GM23248 (cell line): ENCODE data around the gene CAMSAP2. TPM values are rescaled to one million over a fixed set of nuclear protein-coding genes. Genes with fewer than 3 reads are reported as not detected.

ENCODE experiments used
- DNase-seq: peaks from one replicate; pipeline ENCODE4 v3.0.0-alpha.2; 2015
- H2AFZ ChIP-seq: fragments of 200-600 bp; sonication (generic); 2 replicates; pipeline ENCODE4 v1.6.1; 2016; ENCODE audit warnings: antibody characterized with exemption
- H3F3A ChIP-seq: fragments of 200-600 bp; sonication (generic); 2 replicates; pipeline ENCODE4 v1.6.1; 2016; ENCODE audit warnings: mild to moderate bottlenecking, antibody characterized with exemption, mixed run types; ENCODE audit not compliant: insufficient read depth
- H3K27ac ChIP-seq: fragments of 200-600 bp; sonication (generic); 2 replicates; pipeline ENCODE4 v1.5.1; 2016; ENCODE audit warnings: mild to moderate bottlenecking
- H3K27me3 ChIP-seq: fragments of 200-600 bp; sonication (generic); replicated peaks from 2 replicates; pipeline ENCODE4 v1.6.1; 2016; ENCODE audit warnings: mild to moderate bottlenecking; ENCODE audit not compliant: insufficient read depth
- H3K36me3 ChIP-seq: fragments of 200-600 bp; sonication (generic); 2 replicates; pipeline ENCODE4 v1.6.1; 2016; ENCODE audit warnings: low read depth, mild to moderate bottlenecking
- H3K4me1 ChIP-seq: fragments of 200-600 bp; sonication (generic); 2 replicates; pipeline ENCODE4 v1.6.1; 2016; ENCODE audit warnings: mild to moderate bottlenecking; ENCODE audit not compliant: insufficient read depth
- H3K4me2 ChIP-seq: fragments of 200-600 bp; sonication (generic); one replicate; pipeline ENCODE4 v1.6.1; 2016; ENCODE audit warnings: mild to moderate bottlenecking; ENCODE audit not compliant: unreplicated experiment
- H3K4me3 ChIP-seq: fragments of 200-600 bp; sonication (generic); 2 replicates; pipeline ENCODE4 v1.5.1; 2016; ENCODE audit warnings: mild to moderate bottlenecking
- H3K79me2 ChIP-seq: fragments of 200-600 bp; sonication (generic); 2 replicates; pipeline ENCODE4 v1.6.1; 2016; ENCODE audit warnings: mild to moderate bottlenecking; ENCODE audit not compliant: insufficient read depth
- H3K9ac ChIP-seq: fragments of 200-600 bp; sonication (generic); 2 replicates; pipeline ENCODE4 v1.6.1; 2016; ENCODE audit warnings: mild to moderate bottlenecking
- H3K9me2 ChIP-seq: fragments of 200-600 bp; sonication (generic); 2 replicates; pipeline ENCODE4 v1.6.1; 2016; ENCODE audit warnings: mixed run types, mild to moderate bottlenecking, moderate library complexity; ENCODE audit not compliant: insufficient read depth
- H3K9me3 ChIP-seq: fragments of 200-600 bp; sonication (generic); one replicate; pipeline ENCODE4 v1.6.1; 2017; ENCODE audit warnings: low read depth
- H4K20me1 ChIP-seq: fragments of 200-600 bp; sonication (generic); 2 replicates; pipeline ENCODE4 v1.6.0; 2016; ENCODE audit not compliant: insufficient read depth
- EZH2 ChIP-seq: fragments of 200-600 bp; sonication (generic); IDR thresholded peaks from 2 replicates; pipeline ENCODE4 v1.6.1; 2018; ENCODE audit warnings: antibody characterized with exemption, mild to moderate bottlenecking; ENCODE audit not compliant: insufficient read depth, poor library complexity, severe bottlenecking
- EZH2phosphoT487 ChIP-seq: fragments of 200-600 bp; sonication (generic); IDR thresholded peaks from 2 replicates; pipeline ENCODE4 v1.6.1; 2018; ENCODE audit warnings: antibody characterized with exemption, moderate library complexity, mild to moderate bottlenecking, low read depth; ENCODE audit not compliant: insufficient read depth
- WGBS, 2 experiments: methylation state at CpG; one replicate each; pipeline ENCODE4 v1.1.6; 2015 to 2017; ENCODE audit warnings: low lambda C conversion rate in 2 of 2, low coverage in 1 of 2; ENCODE audit errors: missing lambda C conversion rate in 2 of 2; 5-methylcytosine and 5-hydroxymethylcytosine counted together
- in situ Hi-C: fragments of 300-500 bp; cut with MboI; formaldehyde crosslinking; loops from 2 replicates; pipeline ENCODE4 v1.15.0; 2020
- polyA plus RNA-seq: library from polyadenylated mRNA; unstranded; fragments of >200 nt; fragmentation: Nextera tagmentation; extraction: Ambion mirVana; gene quantifications from 2 replicates; pipeline ENCODE4 v1.2.1, GENCODE V29; 2016
- total RNA-seq: library from RNA; depleted of rRNA; stranded (reverse); fragments of >200 nt; shearing (Covaris generic); gene quantifications from 2 replicates; pipeline ENCODE4 v1.2.3, GENCODE V29; 2014

Gene CAMSAP2
- total and polyA plus RNA-seq, 2 experiments from 2014 or later: 10.9 to 28.7 TPM

- DNase-seq: no peak
- H2AFZ ChIP-seq: no peak overlapping the region
Measured at GRCh38 chr1:200727257-200727656, 11.4 kb upstream of the CAMSAP2 start.

DNA sequence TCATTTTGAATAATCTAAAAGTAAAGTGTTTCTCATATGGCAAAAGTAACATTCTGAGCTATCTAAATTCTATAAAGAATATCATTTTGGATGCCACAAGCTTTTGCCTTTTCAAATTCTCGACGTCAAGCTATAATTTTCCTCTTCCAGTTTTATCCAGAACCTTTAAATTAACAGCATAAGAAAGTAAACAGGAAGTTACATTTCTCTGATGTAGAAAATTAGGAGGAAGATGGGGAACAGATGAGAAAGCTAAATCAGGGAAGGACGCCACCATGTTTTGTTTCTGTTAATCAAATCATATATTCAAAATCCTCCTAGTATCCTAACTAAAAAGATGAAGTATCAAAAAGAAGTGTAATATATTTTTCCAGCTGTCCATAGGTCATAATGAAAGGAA, 8.8 kb upstream of the CAMSAP2 start:
- H3K4me2 ChIP-seq: peak overlapping the region; percentile 55
- H3K36me3 ChIP-seq: no peaks in the 10 kb centered on the region
- TF ChIP-seq EZH2: no peak
- H3F3A ChIP-seq: no peaks in the 10 kb centered on the region
- 1 to 3% methylated on average over 3 of the region's 3 CpGs for WGBS, 2 experiments
- H3K9me2 ChIP-seq: no peaks in the 10 kb centered on the region
- peak overlapping the region; percentile 42 for H3K4me3 ChIP-seq
- in situ Hi-C loops: no loop called here
- DNase-seq: peak; percentile 17
- no peaks in the 10 kb centered on the region for H3K79me2 ChIP-seq
- H3K9me3 ChIP-seq: no peaks in the 10 kb centered on the region
- peak overlapping the region; percentile 55 for H3K9ac ChIP-seq
- H3K27me3 ChIP-seq: no peaks in the 10 kb centered on the region
- peak overlapping the region; percentile 52 for H3K27ac ChIP-seq
- no peaks in the 10 kb centered on the region for H4K20me1 ChIP-seq
- H3K4me1 ChIP-seq: peaks cover 10% of the 10 kb centered on the region
- H2AFZ ChIP-seq: peak overlapping the region; percentile 99

More at GRCh38 chr1:200727257-200727656, 11.4 kb upstream of the CAMSAP2 start:
- Histone ChIP-seq H3K4me3 (no peak overlapping the region), H3K4me1 (peaks cover 10% of the 10 kb centered on the region), H4K20me1 (no peaks in the 10 kb centered on the region), H3K36me3 (no peaks in the 10 kb centered on the region), H3K9ac (no peak overlapping the region), H3K27me3 (no peaks in the 10 kb centered on the region), H3K9me2 (no peaks in the 10 kb centered on the region), H3K9me3 (no peaks in the 10 kb centered on the region), H3K79me2 (no peaks in the 10 kb centered on the region), H3K4me2 (no peak overlapping the region), H3F3A (no peaks in the 10 kb centered on the region), H3K27ac (no peak overlapping the region)
- TF ChIP-seq EZH2phosphoT487 (no peak), EZH2 (no peak)
- in situ Hi-C loops: no loop called here
- 76 to 88% methylated on average over 2 of the region's 2 CpGs for WGBS, 2 experiments

DNA sequence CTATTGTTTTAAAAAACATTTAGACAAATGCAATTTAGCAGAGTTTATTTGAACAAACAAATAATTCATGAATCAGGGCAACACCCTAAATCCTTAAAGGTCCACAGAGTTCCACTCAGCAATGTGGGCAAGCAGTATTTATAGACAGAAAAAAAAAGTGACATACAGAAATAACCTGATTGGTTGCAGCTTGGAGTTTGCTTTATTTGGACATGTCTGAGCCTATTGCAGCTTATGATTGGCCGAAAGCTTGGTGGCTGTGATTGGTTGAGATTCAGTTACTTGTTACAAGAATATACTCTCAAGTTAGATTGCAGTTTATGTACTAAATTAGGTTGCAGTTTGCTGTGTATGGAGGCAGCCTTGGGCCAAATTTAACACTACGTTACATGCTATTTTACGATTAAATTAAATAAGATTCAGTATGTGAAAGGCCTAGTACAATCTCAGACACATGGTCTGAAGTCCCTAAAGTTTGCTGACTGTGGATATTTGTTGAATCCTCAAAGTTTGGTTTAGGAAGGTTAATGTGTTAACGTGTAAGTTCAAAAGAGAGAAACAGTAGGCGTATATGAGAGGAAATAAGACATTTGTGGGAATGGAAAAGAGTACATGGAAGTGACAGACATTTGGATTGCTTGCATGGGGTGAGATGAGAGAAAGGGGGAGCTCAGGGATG, 6.9 kb upstream of the CAMSAP2 start:
- in situ Hi-C loops: no loop called here
- no peak overlapping the region for H3K9ac ChIP-seq
- no peaks in the 10 kb centered on the region for H4K20me1 ChIP-seq
- no peaks in the 10 kb centered on the region for H3K9me2 ChIP-seq
- H3F3A ChIP-seq: no peaks in the 10 kb centered on the region
- H3K4me3 ChIP-seq: no peak overlapping the region
- H3K27ac ChIP-seq: no peak overlapping the region
- H3K4me1 ChIP-seq: peaks cover 10% of the 10 kb centered on the region
- DNase-seq: no peak
- WGBS, 2 experiments: 92 to 95% methylated on average over 5 of the region's 5 CpGs
- H3K4me2 ChIP-seq: no peak overlapping the region
- no peak overlapping the region for H2AFZ ChIP-seq
- no peaks in the 10 kb centered on the region for H3K27me3 ChIP-seq
- H3K9me3 ChIP-seq: no peaks in the 10 kb centered on the region
- TF ChIP-seq EZH2: no peak
- no peak for TF ChIP-seq EZH2phosphoT487
- H3K79me2 ChIP-seq: no peaks in the 10 kb centered on the region
- H3K36me3 ChIP-seq: no peaks in the 10 kb centered on the region

GRCh38 chr1:200732438-200732837, 6.3 kb upstream of the CAMSAP2 start:
- peaks cover 10% of the 10 kb centered on the region for H3K4me1 ChIP-seq
- in situ Hi-C loops: no loop called here

DNA sequence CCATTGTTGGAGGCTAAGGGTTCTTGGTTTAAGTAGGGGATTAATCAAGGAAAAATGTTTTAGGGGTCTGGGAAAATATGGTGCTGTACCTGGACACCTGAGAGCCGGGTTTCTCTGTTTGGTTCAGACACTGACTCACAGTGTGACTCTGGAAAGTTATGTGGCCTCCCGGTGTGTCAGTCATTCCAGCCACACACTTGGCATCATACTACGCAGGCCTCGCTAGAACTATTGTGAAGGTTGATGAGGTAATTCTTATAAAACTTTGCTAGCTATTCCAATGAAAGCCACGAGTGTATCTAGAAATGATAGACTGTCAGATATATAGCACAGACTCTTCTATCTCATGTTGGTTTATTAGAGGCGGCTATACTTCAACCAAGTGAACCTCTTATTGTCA, 4.8 kb upstream of the CAMSAP2 start:
- H3K36me3 ChIP-seq: no peaks in the 10 kb centered on the region
- no peaks in the 10 kb centered on the region for H3K27me3 ChIP-seq
- no peak overlapping the region for H3K4me3 ChIP-seq
- no peaks in the 10 kb centered on the region for H3K9me2 ChIP-seq
- DNase-seq: no peak
- H3K79me2 ChIP-seq: no peaks in the 10 kb centered on the region
- no peak overlapping the region for H3K4me2 ChIP-seq
- H2AFZ ChIP-seq: no peak overlapping the region
- H3K4me1 ChIP-seq: peaks cover 16% of the 10 kb centered on the region
- in situ Hi-C loops: no loop called here
- WGBS, 2 experiments: 83 to 88% methylated on average over 6 of the region's 6 CpGs
- no peaks in the 10 kb centered on the region for H3K9me3 ChIP-seq
- H3K9ac ChIP-seq: no peak overlapping the region
- no peak overlapping the region for H3K27ac ChIP-seq
- no peak for TF ChIP-seq EZH2phosphoT487
- no peak for TF ChIP-seq EZH2
- H4K20me1 ChIP-seq: no peaks in the 10 kb centered on the region
- H3F3A ChIP-seq: peaks cover 8% of the 10 kb centered on the region; the same call in 1 of the 2 replicates

More at GRCh38 chr1:200732438-200732837, 6.3 kb upstream of the CAMSAP2 start:
- no peaks in the 10 kb centered on the region for H4K20me1 ChIP-seq
- H3K27ac ChIP-seq: no peak overlapping the region
- H3K9ac ChIP-seq: no peak overlapping the region
- H3K4me2 ChIP-seq: no peak overlapping the region
- 69 to 73% methylated on average over 7 of the region's 7 CpGs for WGBS, 2 experiments
- H3K4me3 ChIP-seq: no peak overlapping the region
- DNase-seq: no peak
- no peak overlapping the region for H2AFZ ChIP-seq
- TF ChIP-seq EZH2phosphoT487 (no peak), EZH2 (no peak)
- no peaks in the 10 kb centered on the region for H3K9me2 ChIP-seq
- H3K36me3 ChIP-seq: no peaks in the 10 kb centered on the region
- H3K27me3 ChIP-seq: no peaks in the 10 kb centered on the region
- no peaks in the 10 kb centered on the region for H3K9me3 ChIP-seq
- no peaks in the 10 kb centered on the region for H3F3A ChIP-seq
- no peaks in the 10 kb centered on the region for H3K79me2 ChIP-seq
